Lower leg skin (tissue), 4 donors: ENCODE data around the gene ANAPC5. TPM values are rescaled to one million over a fixed set of nuclear protein-coding genes. Genes with fewer than 3 reads are reported as not detected.

Experiments used
- DNase-seq, 2 donors: peaks; one replicate each; pipeline ENCODE4 v3.0.0-alpha.2; 2019; ENCODE audit warnings: low spot score in 2 of 2
- H3K4me3 ChIP-seq: fragments of 200-600 bp; sonication (generic); 2 replicates; pipeline ENCODE4 v1.5.1; 2017; ENCODE audit warnings: mild to moderate bottlenecking, low read depth; ENCODE audit not compliant: poor library complexity, severe bottlenecking
- POLR2A ChIP-seq, 2 donors: fragments of 450-650 bp; IDR thresholded peaks; one replicate each; pipeline ENCODE4 v1.6.1; 2016 to 2017; ENCODE audit warnings: antibody characterized with exemption in 2 of 2, mild to moderate bottlenecking in 1 of 2, moderate library complexity in 1 of 2
- WGBS, 2 donors: methylation state at CpG; one replicate each; pipeline ENCODE4 v1.1.5; 2018; 5-methylcytosine and 5-hydroxymethylcytosine counted together
- intact Hi-C: fragments of 100-400 bp; cut with DNase I; formaldehyde crosslinking; loops from one replicate; pipeline ENCODE4 v1.15.0; 2023; ENCODE audit warnings: low total_unique reads
- total RNA-seq, 4 donors: library from RNA; depleted of rRNA; stranded (reverse); fragments of >200 nt; gene quantifications; one replicate each; pipeline ENCODE4 v1.1.0, GENCODE V29; 2016
- TF ChIP-seq, protein P1 (sequence below), 3 donors: fragments of 450-650 bp; IDR thresholded peaks; one replicate each; pipeline ENCODE4 v1.5.1; 2016; ENCODE audit warnings: antibody characterized with exemption in 3 of 3, mild to moderate bottlenecking in 3 of 3, moderate library complexity in 2 of 3

Gene ANAPC5
- total RNA-seq, 4 donors from 2014 or later, result 73.7 to 97.4 (median 91.5) TPM

DNA sequence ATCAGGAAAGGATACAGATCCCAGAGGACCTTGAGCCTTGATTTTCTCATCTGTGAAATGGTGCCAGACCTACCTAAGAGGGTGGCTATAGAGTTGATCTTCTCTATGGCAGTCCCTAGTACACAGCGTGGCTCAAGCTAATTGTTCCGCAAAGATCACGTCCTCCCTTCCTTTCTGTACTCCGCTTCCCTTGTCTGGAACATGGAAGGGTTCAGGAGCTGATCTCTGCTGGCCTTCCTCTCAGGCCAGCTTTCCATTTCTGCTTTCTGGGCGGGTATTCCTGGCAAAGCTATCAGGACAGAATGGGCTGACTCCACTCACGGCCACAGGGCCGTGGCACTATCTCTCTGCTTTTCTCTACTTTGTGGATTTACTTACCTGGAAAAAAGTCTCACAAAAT lies 62.2 kb downstream of the ANAPC5 start:
- H3K4me3 ChIP-seq, result no peak overlapping the region
- DNase-seq, result no peak
- TF ChIP-seq, protein P1, sequence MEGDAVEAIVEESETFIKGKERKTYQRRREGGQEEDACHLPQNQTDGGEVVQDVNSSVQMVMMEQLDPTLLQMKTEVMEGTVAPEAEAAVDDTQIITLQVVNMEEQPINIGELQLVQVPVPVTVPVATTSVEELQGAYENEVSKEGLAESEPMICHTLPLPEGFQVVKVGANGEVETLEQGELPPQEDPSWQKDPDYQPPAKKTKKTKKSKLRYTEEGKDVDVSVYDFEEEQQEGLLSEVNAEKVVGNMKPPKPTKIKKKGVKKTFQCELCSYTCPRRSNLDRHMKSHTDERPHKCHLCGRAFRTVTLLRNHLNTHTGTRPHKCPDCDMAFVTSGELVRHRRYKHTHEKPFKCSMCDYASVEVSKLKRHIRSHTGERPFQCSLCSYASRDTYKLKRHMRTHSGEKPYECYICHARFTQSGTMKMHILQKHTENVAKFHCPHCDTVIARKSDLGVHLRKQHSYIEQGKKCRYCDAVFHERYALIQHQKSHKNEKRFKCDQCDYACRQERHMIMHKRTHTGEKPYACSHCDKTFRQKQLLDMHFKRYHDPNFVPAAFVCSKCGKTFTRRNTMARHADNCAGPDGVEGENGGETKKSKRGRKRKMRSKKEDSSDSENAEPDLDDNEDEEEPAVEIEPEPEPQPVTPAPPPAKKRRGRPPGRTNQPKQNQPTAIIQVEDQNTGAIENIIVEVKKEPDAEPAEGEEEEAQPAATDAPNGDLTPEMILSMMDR (IDR thresholded peaks at IDR 0.05), result no peak
- TF ChIP-seq POLR2A (IDR thresholded peaks at IDR 0.05), result no peak
- intact Hi-C loops, result no loop called here
- 85 to 87% methylated on average over 7 of the region's 7 CpGs for WGBS, 2 donors

DNA sequence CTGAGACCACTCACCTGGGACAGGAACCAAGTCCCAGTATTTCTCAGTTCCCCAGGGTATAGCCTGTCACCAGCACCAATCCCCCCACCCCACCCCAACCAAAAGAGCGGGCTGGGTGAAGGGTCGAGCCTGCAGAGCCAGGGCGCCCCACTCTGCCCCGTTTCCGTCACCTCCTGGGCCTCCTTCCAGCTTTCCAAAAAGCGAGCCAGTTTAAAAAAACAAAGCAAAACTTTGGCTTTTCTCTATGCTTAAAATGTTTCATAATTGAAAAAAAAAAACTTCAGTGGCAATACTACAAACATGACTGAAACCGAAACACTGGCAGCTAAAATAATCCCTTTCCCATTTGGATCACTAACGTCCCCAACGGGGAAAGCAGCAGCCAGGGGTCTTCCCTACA lies 63.2 kb downstream of the ANAPC5 start:
- H3K4me3 ChIP-seq, result no peak overlapping the region
- DNase-seq, result no peak
- 28 to 31% methylated on average over 9 of the region's 9 CpGs for WGBS, 2 donors
- intact Hi-C loops, result no loop called here
- TF ChIP-seq, protein P1 (IDR thresholded peaks at IDR 0.05), result no peak
- TF ChIP-seq POLR2A (IDR thresholded peaks at IDR 0.05), result no peak

DNA sequence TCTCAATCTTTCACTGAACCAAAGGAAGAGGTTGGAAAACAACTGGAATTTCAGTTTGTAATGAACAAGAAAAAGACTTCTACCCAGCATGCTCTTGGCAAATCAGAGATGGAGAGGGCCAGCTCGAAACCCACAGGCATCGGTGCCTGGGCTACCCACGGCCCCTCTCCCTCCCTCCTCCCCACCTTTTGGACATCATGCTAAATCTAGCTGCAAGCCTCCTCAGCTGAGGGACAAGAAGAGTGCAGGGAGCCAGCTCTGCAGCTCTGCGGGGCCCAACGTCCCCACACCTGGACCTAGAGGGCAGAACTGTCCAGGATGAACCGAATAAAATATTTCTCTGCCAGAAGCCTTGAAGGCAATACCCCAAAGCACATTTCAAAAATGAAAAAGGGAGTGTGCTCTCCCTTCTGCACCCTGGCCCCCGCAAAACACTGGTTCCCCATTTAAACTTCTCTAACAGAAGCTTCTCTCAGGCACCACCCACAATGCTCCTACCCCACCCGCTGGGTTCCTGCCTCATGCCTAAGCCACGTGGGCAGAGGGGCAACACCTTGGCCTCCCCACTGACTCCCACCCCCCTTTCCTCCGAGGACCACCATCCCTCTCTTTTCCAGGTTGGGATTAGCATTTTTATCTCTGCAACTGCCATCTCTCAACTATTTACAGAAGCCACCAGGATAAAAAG lies 63.9 kb downstream of the ANAPC5 start:
- intact Hi-C loops, result no loop called here
- WGBS, 2 donors, result 57 to 60% methylated on average over 10 of the region's 10 CpGs
- no peak overlapping the region for H3K4me3 ChIP-seq
- DNase-seq, result no peak
- TF ChIP-seq POLR2A (IDR thresholded peaks at IDR 0.05), result no peak
- TF ChIP-seq, protein P1 (IDR thresholded peaks at IDR 0.05), result no peak

DNA sequence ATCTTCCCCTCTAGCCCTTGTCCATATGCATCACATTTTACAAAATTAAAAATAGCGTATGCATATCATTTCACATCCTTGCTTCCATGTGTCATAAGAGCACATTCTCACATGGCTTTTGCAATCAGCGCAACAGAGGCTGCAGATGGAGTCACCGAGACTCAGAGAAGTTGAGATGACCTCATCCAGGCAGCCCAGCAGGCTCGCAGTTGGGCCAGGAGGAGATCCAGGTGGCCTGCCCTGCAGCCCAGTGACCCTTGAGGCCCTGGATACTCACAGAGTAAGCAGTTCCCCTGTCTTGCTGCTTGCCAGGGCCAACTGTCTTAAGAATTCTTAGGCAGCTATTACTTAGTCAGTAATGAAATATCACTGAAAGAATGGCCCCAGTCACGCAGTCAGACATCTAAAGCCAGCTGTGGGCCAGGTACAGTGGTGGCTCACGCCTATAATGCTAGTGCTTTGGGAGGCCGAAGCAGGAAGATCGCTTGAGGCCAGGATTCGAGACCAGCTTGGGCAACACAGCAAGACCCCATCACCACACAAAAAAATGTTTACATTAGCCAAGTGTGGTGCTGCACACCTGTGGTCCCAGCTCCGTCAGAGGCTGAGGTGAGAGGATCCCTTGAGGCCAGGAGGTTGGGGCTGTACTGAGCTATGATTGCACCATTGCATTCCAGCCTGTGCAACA lies 64.8 kb downstream of the ANAPC5 start:
- no peak for DNase-seq
- H3K4me3 ChIP-seq, result no peak overlapping the region
- WGBS, 2 donors, result 85 to 89% methylated on average over 10 of the region's 10 CpGs
- TF ChIP-seq, protein P1 (IDR thresholded peaks at IDR 0.05), result no peak
- no peak for TF ChIP-seq POLR2A (IDR thresholded peaks at IDR 0.05)
- intact Hi-C loops, result no loop called here

DNA sequence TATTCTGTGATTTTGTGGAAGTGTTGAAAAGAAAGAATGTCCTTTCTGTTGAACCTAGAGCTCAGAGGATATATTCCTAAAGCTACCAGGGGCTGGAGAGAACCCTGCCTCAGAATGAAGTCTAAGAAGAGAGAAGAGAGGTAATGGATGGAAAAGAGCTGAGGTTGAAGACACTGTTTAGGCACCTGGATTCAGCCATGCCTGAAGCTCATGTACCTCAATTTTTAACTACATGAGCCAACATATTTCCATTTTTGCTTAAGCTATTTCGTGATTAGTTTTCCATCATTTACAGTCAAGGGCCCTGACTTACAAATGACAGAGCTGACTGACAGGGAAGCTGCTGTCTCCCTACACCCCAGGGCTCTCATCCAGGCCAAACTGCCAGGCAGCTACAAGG lies 66.4 kb downstream of the ANAPC5 start:
- 90 to 100% methylated on average over 1 of the region's 1 CpG for WGBS, 2 donors
- DNase-seq, result no peak
- TF ChIP-seq, protein P1 (IDR thresholded peaks at IDR 0.05), result no peak
- no peak for TF ChIP-seq POLR2A (IDR thresholded peaks at IDR 0.05)
- no peak overlapping the region for H3K4me3 ChIP-seq
- intact Hi-C loops, result no loop called here
